Thymus (tissue), 2 donors: ENCODE measurements around the gene SMYD5. TPM values are rescaled to one million over a fixed set of nuclear protein-coding genes. Genes with fewer than 3 reads are reported as not detected.

Source experiments
- polyA plus RNA-seq: library from polyadenylated mRNA; stranded (reverse); fragments of 200-250 nt; gene quantifications from one replicate; pipeline ENCODE4 v1.2.3, GENCODE V29; 2013
- total RNA-seq: library from RNA; stranded (reverse); fragments of 120-200 nt; gene quantifications from one replicate; pipeline ENCODE4 v1.2.4, GENCODE V29; 2013
- donor health status: healthy.

Gene SMYD5
- total and polyA plus RNA-seq, 2 donors, result 11.5 to 14.5 TPM

Other genes starting within 250 kb of the SMYD5 start
- 11.0 TPM for gene SFXN5, start 142.5 kb upstream of the SMYD5 start, total RNA-seq
- gene SFXN5, start 142.5 kb upstream of the SMYD5 start, polyA plus RNA-seq, result 6.2 TPM
- gene RAB11FIP5, start 101.3 kb upstream of the SMYD5 start, total RNA-seq, result 0.71 TPM
- gene RAB11FIP5, start 101.3 kb upstream of the SMYD5 start, polyA plus RNA-seq, result 3.8 TPM
- not detected for gene NOTO, start 11.7 kb upstream of the SMYD5 start, total RNA-seq
- 0.02 TPM for gene NOTO, start 11.7 kb upstream of the SMYD5 start, polyA plus RNA-seq
- 20.2 TPM for gene PRADC1, start 19.0 kb downstream of the SMYD5 start, total RNA-seq
- gene PRADC1, start 19.0 kb downstream of the SMYD5 start, polyA plus RNA-seq, result 15.4 TPM
- 313 TPM for gene CCT7, start 20.1 kb downstream of the SMYD5 start, total RNA-seq
- 115 TPM for gene CCT7, start 20.1 kb downstream of the SMYD5 start, polyA plus RNA-seq
- 2.8 TPM for gene FBXO41, start 70.2 kb downstream of the SMYD5 start, total RNA-seq
- gene FBXO41, start 70.2 kb downstream of the SMYD5 start, polyA plus RNA-seq, result 8.2 TPM
- gene EGR4, start 79.3 kb downstream of the SMYD5 start, total RNA-seq, result 0.05 TPM
- gene EGR4, start 79.3 kb downstream of the SMYD5 start, polyA plus RNA-seq, result 0.14 TPM
- 19.5 TPM for gene ALMS1, start 171.6 kb downstream of the SMYD5 start, total RNA-seq
- gene ALMS1, start 171.6 kb downstream of the SMYD5 start, polyA plus RNA-seq, result 8.4 TPM